ENCODE measurements around the gene MED9.
"Not testable (repeated sequence)": the region's sequence is repeated elsewhere in the genome, so short reads cannot be mapped to it uniquely, and the experiment has no call there.

MED9 gene

GRCh38 chr17:17445925-17446665 lies 30.7 kb upstream of the MED9 start:
- DNase-seq (ENCODE audit: low read depth): no peak
- no peak overlapping the region for H3K4me3 ChIP-seq (ENCODE audit: low read length)
- TF ChIP-seq CTCF (conservative IDR thresholded peaks at IDR 0.05; ENCODE audit: low read depth, low read length): no peak

GRCh38 chr17:17446666-17447155 lies 30.1 kb upstream of the MED9 start:
- no peak overlapping the region for H3K4me3 ChIP-seq (ENCODE audit: low read length)
- no peak for DNase-seq (ENCODE audit: low read depth)
- TF ChIP-seq CTCF (conservative IDR thresholded peaks at IDR 0.05; ENCODE audit: low read depth, low read length): no peak

GRCh38 chr17:17447264-17447663 lies 29.5 kb upstream of the MED9 start:
- no peak for DNase-seq (ENCODE audit: low read depth)
- no peak overlapping the region for H3K4me3 ChIP-seq (ENCODE audit: low read length)
- no peak for TF ChIP-seq CTCF (conservative IDR thresholded peaks at IDR 0.05; ENCODE audit: low read depth, low read length)

GRCh38 chr17:17448076-17448475 lies 28.7 kb upstream of the MED9 start:
- no peak for DNase-seq (ENCODE audit: low read depth)
- TF ChIP-seq CTCF (conservative IDR thresholded peaks at IDR 0.05; ENCODE audit: low read depth, low read length): no peak
- no peak overlapping the region for H3K4me3 ChIP-seq (ENCODE audit: low read length)

GRCh38 chr17:17448723-17449122 lies 28.1 kb upstream of the MED9 start:
- TF ChIP-seq CTCF (conservative IDR thresholded peaks at IDR 0.05; ENCODE audit: low read depth, low read length): no peak
- H3K4me3 ChIP-seq (ENCODE audit: low read length): no peak overlapping the region
- no peak for DNase-seq (ENCODE audit: low read depth)

GRCh38 chr17:17453088-17453487 lies 23.7 kb upstream of the MED9 start:
- no peak overlapping the region for H3K4me3 ChIP-seq (ENCODE audit: low read length)
- no peak for TF ChIP-seq CTCF (conservative IDR thresholded peaks at IDR 0.05; ENCODE audit: low read depth, low read length)
- no peak for DNase-seq (ENCODE audit: low read depth)

GRCh38 chr17:17454276-17454675 lies 22.5 kb upstream of the MED9 start:
- H3K4me3 ChIP-seq (ENCODE audit: low read length): no peak overlapping the region
- no peak for TF ChIP-seq CTCF (conservative IDR thresholded peaks at IDR 0.05; ENCODE audit: low read depth, low read length)
- DNase-seq (ENCODE audit: low read depth): no peak

- H3K4me3 ChIP-seq (ENCODE audit: low read length); DNase-seq (ENCODE audit: low read depth): not testable (repeated sequence)
These were observed 22.1 kb upstream of the MED9 start for GRCh38 chr17:17454700-17455099.

All from retinal pigment epithelial cell (primary cell).